ENCODE results near the gene GAL3ST1.

- TF ChIP-seq CTCF (IDR thresholded peaks at IDR 0.05), result no peak
- no peak for TF ChIP-seq POLR2A (IDR thresholded peaks at IDR 0.05)
Observed at GRCh38 chr22:30557243-30557642, 17.2 kb downstream of the GAL3ST1 start.

Measured in ovary (tissue), 3 donors.